Right lobe of liver (tissue), 6 donors: ENCODE results near the gene RPUSD4. TPM values are rescaled to one million over a fixed set of nuclear protein-coding genes. Genes with fewer than 3 reads are reported as not detected.

Experiments
- ATAC-seq, 4 donors: fragments of 200-7000 bp; cut with Tn5 transposase; one replicate each; pipeline ENCODE4 v1.9.1; 2020; ENCODE audit warnings: mild to moderate bottlenecking in 4 of 4, moderate library complexity in 4 of 4
- DNase-seq, 3 donors: peaks; one replicate each; pipeline ENCODE4 v3.0.0-alpha.2; 2020
- H3K27ac ChIP-seq, 3 donors: fragments of 200-600 bp; one replicate each; pipeline ENCODE4 v1.8.0; 2022
- H3K27me3 ChIP-seq, 2 donors: fragments of 200-600 bp; one replicate each; pipeline ENCODE4 v1.8.0; 2022
- H3K36me3 ChIP-seq, 4 donors: fragments of 200-600 bp; sonication (generic) in 1 of 4; one replicate each; pipeline versions ENCODE4 v1.5.1 to v1.8.0; 2017 to 2022; ENCODE audit warnings: control low read depth in 1 of 4
- H3K4me1 ChIP-seq, 4 donors: fragments of 200-600 bp; sonication (generic) in 1 of 4; one replicate each; pipeline versions ENCODE4 v1.5.1 to v1.8.0; 2017 to 2022; ENCODE audit warnings: control low read depth in 1 of 4
- H3K4me3 ChIP-seq, 3 donors: fragments of 200-600 bp; one replicate each; pipeline ENCODE4 v1.8.0; 2022
- H3K9me3 ChIP-seq, 4 donors: fragments of 200-600 bp; sonication (generic) in 1 of 4; one replicate each; pipeline versions ENCODE4 v1.5.1 to v1.8.0; 2017 to 2022; ENCODE audit warnings: control low read depth in 1 of 4
- CTCF ChIP-seq, 4 donors: fragments of 200-600 bp in 3 of 4; fragments of 450-650 bp in 1 of 4; IDR thresholded peaks; one replicate each; pipeline versions ENCODE4 v1.5.1 to v1.8.0; 2016 to 2022; ENCODE audit warnings: antibody characterized with exemption in 4 of 4, mild to moderate bottlenecking in 2 of 4
- POLR2A ChIP-seq: fragments of 450-650 bp; IDR thresholded peaks from one replicate; pipeline ENCODE4 v1.6.1; 2017; ENCODE audit warnings: antibody characterized with exemption, mild to moderate bottlenecking
- WGBS: methylation state at CpG from one replicate; pipeline ENCODE4 v1.1.6; 2018; ENCODE audit warnings: low coverage, low lambda C conversion rate; ENCODE audit not compliant: insufficient coverage; ENCODE audit errors: missing lambda C conversion rate; 5-methylcytosine and 5-hydroxymethylcytosine counted together
- intact Hi-C, 2 donors: fragments of 100-400 bp; cut with DNase I; formaldehyde crosslinking; loops; one replicate each; pipeline versions ENCODE4 v1.11.2 to v1.14.1; 2022
- total RNA-seq, 6 experiments: library from RNA; depleted of rRNA in 2 of 6; stranded (reverse); fragments of >200 nt in 2 of 6; fragmentation: NEBNext Ultra II Directional in 3 of 6; extraction: Animal tissue kit (Norgen Biotek cat#: 25700) in 3 of 6; gene quantifications; one replicate each; pipeline versions ENCODE4 v1.1.0 to v1.2.4, GENCODE V29; 2016 to 2023
- donor health status: DM: no; HTN: yes; CAD: no.
- donor health status: DM: no; HTN: no; CAD: no.
- donor health status: DM: no; HTN: no; CAD: no.
- donor health status: DM: no; HTN: yes; CAD: no.
- donor health status: DM: no; HTN: yes; CAD: no.

The RPUSD4 gene
- total RNA-seq, 6 experiments from 2014 or later = 12.8 to 18.5 (median 14.2) TPM

GRCh38 chr11:126207896-126208295, 3.6 kb downstream of the RPUSD4 start:
- 100% methylated on average over 2 of the region's 2 CpGs for WGBS
- no peak overlapping the region for H3K27ac ChIP-seq
- no peaks in the 10 kb centered on the region for H3K27me3 ChIP-seq
- TF ChIP-seq CTCF (IDR thresholded peaks at IDR 0.05) = no peak
- TF ChIP-seq POLR2A = no peak
- H3K9me3 ChIP-seq = no peaks in the 10 kb centered on the region
- DNase-seq (no peak), ATAC-seq (no peak)
- intact Hi-C loops = no loop called here
- peaks cover 0 to 40% (median 7%) of the 10 kb centered on the region in 4 donors for H3K36me3 ChIP-seq
- no peak overlapping the region for H3K4me3 ChIP-seq
- H3K4me1 ChIP-seq = peaks cover 0 to 19% (median 8%) of the 10 kb centered on the region in 4 donors

- Histone ChIP-seq H3K4me3 (no peak overlapping the region), H3K9me3 (no peaks in the 10 kb centered on the region), H3K27ac (no peak overlapping the region), H3K36me3 (peaks cover 0 to 46% (median 7%) of the 10 kb centered on the region in 4 donors), H3K27me3 (no peaks in the 10 kb centered on the region), H3K4me1 (peaks cover 0 to 20% (median 4%) of the 10 kb centered on the region in 4 donors)
- DNase-seq (no peak), ATAC-seq (no peak)
- 100% methylated on average over 4 of the region's 14 CpGs for WGBS
- intact Hi-C loops = no loop called here
- TF ChIP-seq CTCF (IDR thresholded peaks at IDR 0.05) (no peak), POLR2A (no peak)
Observed at GRCh38 chr11:126205359-126205758, 6.1 kb downstream of the RPUSD4 start.

- H3K36me3 ChIP-seq = peaks cover 0 to 35% (median 6%) of the 10 kb centered on the region in 4 donors
- DNase-seq (peak; percentile 54 to 82 (median 80)), ATAC-seq (peak; percentile 94 to 97 (median 95))
Observed at GRCh38 chr11:126202646-126203359, 8.6 kb downstream of the RPUSD4 start.

GRCh38 chr11:126198648-126199047, 12.8 kb downstream of the RPUSD4 start:
- no peaks in the 10 kb centered on the region for H3K27me3 ChIP-seq
- intact Hi-C loops = no loop called here
- H3K4me3 ChIP-seq = no peak overlapping the region
- no peak overlapping the region for H3K27ac ChIP-seq
- no peak for DNase-seq
- TF ChIP-seq POLR2A = no peak
- no peak for TF ChIP-seq CTCF (IDR thresholded peaks at IDR 0.05)
- H3K36me3 ChIP-seq = peaks cover 0 to 17% (median 3%) of the 10 kb centered on the region in 4 donors
- H3K4me1 ChIP-seq = peaks cover 0 to 22% (median 5%) of the 10 kb centered on the region in 4 donors
- WGBS = 82% methylated on average over 4 of the region's 5 CpGs
- no peaks in the 10 kb centered on the region for H3K9me3 ChIP-seq
- no peak for ATAC-seq

More at GRCh38 chr11:126202646-126203359, 8.6 kb downstream of the RPUSD4 start:
- H3K27ac ChIP-seq = peak overlapping the region in 2 of 3 donors; percentile 58 to 78
- WGBS = 23% methylated on average over 7 of the region's 8 CpGs
- H3K4me1 ChIP-seq = peaks cover 0 to 22% (median 4%) of the 10 kb centered on the region in 4 donors
- TF ChIP-seq CTCF (IDR thresholded peaks at IDR 0.05) = no peak
- TF ChIP-seq POLR2A = no peak
- intact Hi-C loops = no loop called here
- no peaks in the 10 kb centered on the region for H3K27me3 ChIP-seq
- no peaks in the 10 kb centered on the region for H3K9me3 ChIP-seq
- peak overlapping the region in 1 of 3 donors; percentile 13 for H3K4me3 ChIP-seq
